ENCODE data around the gene ETHE1. TPM values are rescaled to one million over a fixed set of nuclear protein-coding genes. Genes with fewer than 3 reads are reported as not detected.

The ETHE1 gene
- polyA plus RNA-seq, 2 of the 4 experiments (the other 2 are of a cell fraction) = 37.3 to 58.9 TPM

DNA sequence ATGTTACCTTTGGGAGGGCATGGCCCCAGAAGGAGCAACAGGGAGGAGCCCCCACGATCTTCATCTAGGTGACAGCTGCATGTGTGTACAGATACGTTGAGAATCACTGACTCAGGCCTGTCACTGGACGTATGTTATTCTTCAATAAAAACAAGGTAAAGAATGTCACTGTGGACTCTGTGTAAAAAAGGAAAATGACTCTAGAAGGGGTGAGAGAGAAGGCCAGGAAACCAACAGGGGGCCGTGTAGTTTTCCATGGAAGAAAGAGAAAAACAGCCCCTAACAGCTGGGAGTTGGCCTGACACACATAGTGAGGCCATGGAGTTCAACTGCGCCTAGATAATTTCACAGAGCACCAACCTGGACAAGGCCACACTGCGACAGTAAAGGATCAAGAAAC is 59.7 kb downstream of the ETHE1 start:
- H3K4me3 ChIP-seq = no peak overlapping the region
- no peak overlapping the region for H3K4me2 ChIP-seq
- FAIRE-seq (no peak), DNase-seq (ENCODE audit: low read depth in 1 of 2, low spot score in 1 of 2) (no peak), ATAC-seq (no peak)
- no peak for TF ChIP-seq MAFK (IDR thresholded peaks at IDR 0.05; ENCODE audit: partially characterized antibody)
- TF ChIP-seq SREBF2 (IDR thresholded peaks at IDR 0.05) = no peak
- no peak for TF ChIP-seq RFX5 (IDR thresholded peaks at IDR 0.05)
- TF ChIP-seq HOXB5 (CRISPR knock-in tag; IDR thresholded peaks at IDR 0.05) = no peak
- no peak for TF ChIP-seq MAX (IDR thresholded peaks at IDR 0.05)
- TF ChIP-seq REST (IDR thresholded peaks at IDR 0.05) = no peak
- no peak for TF ChIP-seq NFE2L2 (conservative IDR thresholded peaks at IDR 0.05; ENCODE audit: low read length)
- TF ChIP-seq FOXS1 (CRISPR knock-in tag; IDR thresholded peaks at IDR 0.05) = no peak
- no peak for TF ChIP-seq EHMT2 (IDR thresholded peaks at IDR 0.05; ENCODE audit: low read depth)
- no peak for TF ChIP-seq SMC3 (IDR thresholded peaks at IDR 0.05)
- TF ChIP-seq CBX8 (IDR thresholded peaks at IDR 0.05) = no peak
- TF ChIP-seq POLR2AphosphoS2 (conservative IDR thresholded peaks at IDR 0.05; ENCODE audit: low read length) = no peak
- no peak for TF ChIP-seq RCOR1 (IDR thresholded peaks at IDR 0.05; ENCODE audit: low read depth, low read length)
- TF ChIP-seq BHLHE40 (IDR thresholded peaks at IDR 0.05; ENCODE audit: low read depth, low read length) = no peak
- TF ChIP-seq ZC3H11A (IDR thresholded peaks at IDR 0.05) = no peak
- TF ChIP-seq EP300 (IDR thresholded peaks at IDR 0.05) = no peak
- no peak for TF ChIP-seq HOXB13 (CRISPR knock-in tag; IDR thresholded peaks at IDR 0.05; ENCODE audit: low read depth)
- TF ChIP-seq, protein P1, sequence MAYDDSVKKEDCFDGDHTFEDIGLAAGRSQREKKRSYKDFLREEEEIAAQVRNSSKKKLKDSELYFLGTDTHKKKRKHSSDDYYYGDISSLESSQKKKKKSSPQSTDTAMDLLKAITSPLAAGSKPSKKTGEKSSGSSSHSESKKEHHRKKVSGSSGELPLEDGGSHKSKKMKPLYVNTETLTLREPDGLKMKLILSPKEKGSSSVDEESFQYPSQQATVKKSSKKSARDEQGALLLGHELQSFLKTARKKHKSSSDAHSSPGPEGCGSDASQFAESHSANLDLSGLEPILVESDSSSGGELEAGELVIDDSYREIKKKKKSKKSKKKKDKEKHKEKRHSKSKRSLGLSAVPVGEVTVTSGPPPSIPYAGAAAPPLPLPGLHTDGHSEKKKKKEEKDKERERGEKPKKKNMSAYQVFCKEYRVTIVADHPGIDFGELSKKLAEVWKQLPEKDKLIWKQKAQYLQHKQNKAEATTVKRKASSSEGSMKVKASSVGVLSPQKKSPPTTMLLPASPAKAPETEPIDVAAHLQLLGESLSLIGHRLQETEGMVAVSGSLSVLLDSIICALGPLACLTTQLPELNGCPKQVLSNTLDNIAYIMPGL (CRISPR knock-in tag; IDR thresholded peaks at IDR 0.05; ENCODE audit: borderline replicate concordance) = no peak
- TF ChIP-seq RAD21 (conservative IDR thresholded peaks at IDR 0.05 in 1 of 2, IDR thresholded peaks at IDR 0.05 in 1 of 2) = no peak
- ChIA-PET CTCF (interaction anchor here (0.8 to 14.0 kb wide), 3 partner anchors 21 to 52 kb away, joined by 3 to 176 read pairs (median 5); no protein-coding TSS in a partner anchor), POLR2A (no interaction called here)
- H3K9me3 ChIP-seq = no peaks in the 10 kb centered on the region
- H3K27ac ChIP-seq = peak overlapping the region in 1 of 2 experiments; percentile 16; a peak in 1 of 6 replicates
- 69% methylated on average over 6 of the region's 6 CpGs for WGBS (ENCODE audit: missing lambda C conversion rate)
- peaks cover 15% of the 10 kb centered on the region for H3K4me1 ChIP-seq

DNA sequence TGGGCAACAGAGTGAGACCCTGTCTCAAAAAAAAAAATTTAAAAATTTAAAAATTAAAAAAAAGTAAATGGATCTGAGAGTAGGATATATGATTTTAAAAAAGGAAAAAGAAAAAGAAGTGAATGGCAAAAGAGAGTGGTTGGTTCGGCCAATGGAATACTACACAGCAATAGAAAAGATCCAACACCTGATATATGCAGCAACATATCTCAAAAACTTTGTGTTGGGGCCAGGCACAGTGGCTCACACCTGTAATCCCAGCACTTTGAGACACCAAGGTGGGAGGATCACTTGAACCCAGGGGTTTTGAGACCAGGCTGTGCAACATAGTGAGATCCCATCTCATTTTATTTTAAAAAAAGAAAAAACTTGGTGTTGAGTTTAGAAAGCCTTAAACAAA is 60.2 kb downstream of the ETHE1 start:
- POLR2A ChIA-PET = no interaction called here
- ATAC-seq (no peak), FAIRE-seq (no peak), DNase-seq (ENCODE audit: low read depth in 1 of 2, low spot score in 1 of 2) (no peak)
- H3K4me3 ChIP-seq = no peak overlapping the region
- 86% methylated on average over 1 of the region's 1 CpG for WGBS (ENCODE audit: missing lambda C conversion rate)
- no peak overlapping the region for H3K4me2 ChIP-seq
- CTCF ChIA-PET = interaction anchor here (0.8 to 14.0 kb wide), 6 partner anchors 10 to 88 kb away, joined by 3 to 176 read pairs (median 5); no protein-coding TSS in a partner anchor
- H3K4me1 ChIP-seq = peaks cover 15% of the 10 kb centered on the region
- TF ChIP-seq KDM1A (IDR thresholded peaks at IDR 0.05; ENCODE audit: low read depth) (no peak), MAZ (IDR thresholded peaks at IDR 0.05; ENCODE audit: borderline replicate concordance, low read depth, low read length) (no peak), HOXA7 (CRISPR knock-in tag; IDR thresholded peaks at IDR 0.05) (no peak), REST (IDR thresholded peaks at IDR 0.05) (no peak), RARB (CRISPR knock-in tag; IDR thresholded peaks at IDR 0.05) (no peak), ZNF302 (CRISPR knock-in tag; IDR thresholded peaks at IDR 0.05) (no peak), CHD2 (IDR thresholded peaks at IDR 0.05; ENCODE audit: low read length, partially characterized antibody) (no peak), KDM5A (IDR thresholded peaks at IDR 0.05) (no peak), RNF2 (IDR thresholded peaks at IDR 0.05; ENCODE audit: borderline replicate concordance, low read depth) (no peak)
- TF ChIP-seq, protein P1 (CRISPR knock-in tag; IDR thresholded peaks at IDR 0.05; ENCODE audit: borderline replicate concordance) = no peak
- no peaks in the 10 kb centered on the region for H3K9me3 ChIP-seq
- no peak overlapping the region for H3K27ac ChIP-seq
